Effector memory CD8-positive, alpha-beta T cell (primary cell): ENCODE measurements around the gene SPON1.
"Not testable (repeated sequence)": the region's sequence is repeated elsewhere in the genome, so short reads cannot be mapped to it uniquely, and the experiment has no call there.

Experiments used
- ATAC-seq: fragments of 150-1000 bp; cut with Tn5 transposase; replicated peaks from 2 replicates; pipeline ENCODE4 v1.10.0; 2021; ENCODE audit warnings: mild to moderate bottlenecking, moderate library complexity
- DNase-seq, 3 experiments: peaks; one replicate each; pipeline ENCODE4 v3.0.0; 2021
- H3K27ac Mint-ChIP-seq, 2 donors: one replicate each; pipeline ENCODE4 v1.8.0; 2022; ENCODE audit warnings: mild to moderate bottlenecking in 2 of 2, mixed read lengths in 2 of 2, moderate library complexity in 2 of 2
- H3K27me3 Mint-ChIP-seq, 2 donors: one replicate each; pipeline ENCODE4 v1.8.0; 2022; ENCODE audit warnings: mixed read lengths in 2 of 2
- H3K36me3 Mint-ChIP-seq: one replicate; pipeline ENCODE4 v1.8.0; 2022; ENCODE audit warnings: mild to moderate bottlenecking, moderate library complexity, mixed read lengths; ENCODE audit not compliant: insufficient read depth
- H3K4me1 Mint-ChIP-seq, 2 donors: one replicate each; pipeline ENCODE4 v1.8.0; 2022; ENCODE audit warnings: low read depth in 2 of 2, mixed read lengths in 2 of 2
- H3K4me3 Mint-ChIP-seq, 2 donors: one replicate each; pipeline ENCODE4 v1.8.0; 2022; ENCODE audit warnings: mild to moderate bottlenecking in 2 of 2, mixed read lengths in 2 of 2, moderate library complexity in 2 of 2
- H3K9me3 Mint-ChIP-seq, 2 donors: one replicate each; pipeline ENCODE4 v1.8.0; 2022; ENCODE audit warnings: mixed read lengths in 2 of 2

The SPON1 gene

GRCh38 chr11:14007566-14007965, 45.0 kb downstream of the SPON1 start:
- H3K4me3 Mint-ChIP-seq = no peak overlapping the region
- peaks cover 0 to under 1% of the 10 kb centered on the region in 2 donors for H3K9me3 Mint-ChIP-seq
- no peak for DNase-seq
- peaks cover 8 to 17% of the 10 kb centered on the region in 2 donors for H3K27me3 Mint-ChIP-seq
- H3K27ac Mint-ChIP-seq = no peak overlapping the region
- ATAC-seq = no peak
- no peaks in the 10 kb centered on the region for H3K4me1 Mint-ChIP-seq
- H3K36me3 Mint-ChIP-seq = no peaks in the 10 kb centered on the region

DNA sequence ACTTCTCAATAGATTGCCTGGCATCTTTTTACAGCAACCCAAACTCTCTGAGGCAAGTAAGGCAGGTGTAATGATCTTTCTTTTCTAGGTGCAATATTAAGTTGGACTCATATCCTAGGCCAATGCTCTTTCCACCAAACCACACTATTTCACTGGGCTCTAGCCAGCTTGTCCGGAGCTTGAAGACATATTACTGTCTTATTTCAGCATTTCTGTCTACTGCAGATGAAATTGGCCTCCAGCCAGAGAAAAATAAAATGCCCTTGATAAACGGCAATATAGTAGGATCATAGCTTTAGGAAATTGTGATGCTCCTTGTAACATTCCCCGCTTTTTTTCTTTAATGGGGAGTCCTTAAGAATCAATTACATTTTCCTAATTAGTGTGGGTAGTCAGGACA, 48.1 kb downstream of the SPON1 start:
- H3K36me3 Mint-ChIP-seq = no peaks in the 10 kb centered on the region
- ATAC-seq (no peak), DNase-seq (no peak)
- peaks cover 7 to 8% of the 10 kb centered on the region in 2 donors for H3K27me3 Mint-ChIP-seq
- no peak overlapping the region for H3K27ac Mint-ChIP-seq
- no peaks in the 10 kb centered on the region for H3K4me1 Mint-ChIP-seq
- no peaks in the 10 kb centered on the region for H3K9me3 Mint-ChIP-seq
- no peak overlapping the region for H3K4me3 Mint-ChIP-seq

- no peaks in the 10 kb centered on the region for H3K4me1 Mint-ChIP-seq
- DNase-seq (no peak), ATAC-seq (no peak)
- H3K27me3 Mint-ChIP-seq = no peaks in the 10 kb centered on the region
- no peak overlapping the region for H3K4me3 Mint-ChIP-seq
- no peaks in the 10 kb centered on the region for H3K36me3 Mint-ChIP-seq
- H3K27ac Mint-ChIP-seq = no peak overlapping the region
- H3K9me3 Mint-ChIP-seq = no peaks in the 10 kb centered on the region
These were observed 50.3 kb downstream of the SPON1 start for GRCh38 chr11:14012846-14013245.

DNA sequence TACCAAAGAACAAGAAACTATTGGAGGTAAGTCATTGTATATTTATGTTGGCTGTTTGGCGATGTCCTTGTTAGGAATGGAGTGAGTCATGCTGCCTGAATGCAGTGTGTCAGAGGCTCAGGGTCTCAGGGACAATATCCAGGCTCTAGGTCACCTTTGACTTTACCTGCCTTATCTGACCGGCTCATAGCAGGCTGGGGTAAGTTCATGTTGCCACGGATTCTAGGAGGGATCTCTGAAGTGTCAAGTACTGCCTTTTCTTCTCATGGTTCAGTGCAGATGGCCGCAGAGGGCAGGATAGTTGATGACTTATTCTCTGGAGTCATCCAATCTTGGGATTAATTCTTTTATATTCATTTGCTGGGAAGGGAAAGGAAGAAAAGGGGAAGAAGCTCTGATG, 53.2 kb downstream of the SPON1 start:
- Mint-ChIP-seq H3K27me3 (peaks cover 0 to 8% of the 10 kb centered on the region in 2 donors), H3K4me3 (no peak overlapping the region), H3K27ac (no peak overlapping the region), H3K4me1 (no peaks in the 10 kb centered on the region), H3K9me3 (no peaks in the 10 kb centered on the region), H3K36me3 (no peaks in the 10 kb centered on the region)
- ATAC-seq (no peak), DNase-seq (no peak)

DNA sequence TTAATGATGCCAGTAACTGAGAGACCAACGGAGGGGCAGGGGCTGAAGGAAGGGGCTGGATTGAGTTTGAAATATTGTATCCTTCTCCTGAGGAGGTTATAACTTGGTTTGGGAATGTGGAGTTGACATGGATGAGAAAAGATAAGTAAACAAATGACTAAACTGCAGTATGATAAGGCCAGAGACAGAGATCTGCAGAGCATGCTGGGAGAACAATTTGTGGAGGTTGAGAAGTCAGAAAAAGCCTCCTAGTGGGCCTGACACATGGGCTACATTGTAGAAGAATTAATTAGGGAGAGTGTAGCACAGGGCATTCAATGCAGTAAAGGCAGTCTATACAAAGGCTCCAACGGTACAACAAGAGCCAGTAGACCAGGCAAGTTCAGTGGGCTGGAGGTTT, 55.9 kb downstream of the SPON1 start:
- Mint-ChIP-seq H3K4me3 (no peak overlapping the region), H3K9me3 (no peaks in the 10 kb centered on the region), H3K27ac (no peak overlapping the region), H3K4me1 (no peaks in the 10 kb centered on the region), H3K27me3 (peaks cover 10 to 16% of the 10 kb centered on the region in 2 donors), H3K36me3 (no peaks in the 10 kb centered on the region)
- no peak for ATAC-seq
- no peak for DNase-seq

DNA sequence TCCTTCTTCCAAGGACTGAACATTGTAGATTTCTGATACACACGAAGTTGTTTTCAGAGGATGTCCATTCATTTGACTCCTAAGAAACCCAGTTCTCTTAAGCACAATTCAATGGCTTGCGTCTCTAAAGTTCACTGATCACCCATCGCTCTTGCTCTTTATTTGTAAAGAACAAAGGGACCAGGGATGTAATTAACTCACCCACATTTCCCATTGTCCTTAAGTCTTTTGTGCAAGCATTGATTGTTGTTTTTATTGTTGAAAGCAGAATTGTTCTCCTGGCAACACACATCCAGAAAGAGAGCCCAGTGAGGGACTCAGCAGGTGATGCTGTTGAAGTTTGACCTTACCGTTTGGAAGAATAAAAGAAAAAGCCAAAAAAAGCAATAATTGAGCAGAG, 59.2 kb downstream of the SPON1 start:
- H3K4me3 Mint-ChIP-seq = no peak overlapping the region
- H3K9me3 Mint-ChIP-seq = no peaks in the 10 kb centered on the region
- H3K36me3 Mint-ChIP-seq = no peaks in the 10 kb centered on the region
- no peaks in the 10 kb centered on the region for H3K4me1 Mint-ChIP-seq
- ATAC-seq (no peak), DNase-seq (no peak)
- peaks cover 35 to 43% of the 10 kb centered on the region in 2 donors for H3K27me3 Mint-ChIP-seq
- H3K27ac Mint-ChIP-seq = no peak overlapping the region

DNA sequence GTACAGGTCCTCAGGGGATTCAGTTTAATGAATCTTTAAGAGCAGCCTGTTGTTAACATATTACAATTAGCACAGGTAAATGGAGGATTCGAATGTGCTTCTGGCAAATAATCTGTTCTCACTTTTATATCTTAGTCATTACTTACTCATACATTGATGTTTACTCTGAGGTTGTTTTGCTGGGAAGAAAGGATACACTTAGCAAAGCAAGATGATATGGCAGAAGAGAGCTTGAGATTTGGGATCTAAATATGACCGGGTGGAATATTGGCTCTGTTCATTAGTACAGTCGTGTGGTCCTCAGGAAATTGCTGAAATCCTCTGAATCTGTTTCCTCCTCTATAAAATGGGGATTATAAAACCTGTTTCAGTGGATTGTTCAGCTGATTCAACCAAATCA, 59.7 kb downstream of the SPON1 start:
- ATAC-seq (no peak), DNase-seq (no peak)
- Mint-ChIP-seq H3K9me3 (no peaks in the 10 kb centered on the region), H3K27me3 (peaks cover 40 to 48% of the 10 kb centered on the region in 2 donors), H3K4me1 (no peaks in the 10 kb centered on the region), H3K27ac (no peak overlapping the region), H3K36me3 (no peaks in the 10 kb centered on the region), H3K4me3 (no peak overlapping the region)

GRCh38 chr11:14022821-14023220, 60.3 kb downstream of the SPON1 start:
- DNase-seq = no peak
- no peaks in the 10 kb centered on the region for H3K36me3 Mint-ChIP-seq
- no peak overlapping the region for H3K4me3 Mint-ChIP-seq
- H3K9me3 Mint-ChIP-seq = no peaks in the 10 kb centered on the region
- no peak for ATAC-seq
- no peaks in the 10 kb centered on the region for H3K4me1 Mint-ChIP-seq
- peaks cover 46 to 48% of the 10 kb centered on the region in 2 donors for H3K27me3 Mint-ChIP-seq
- H3K27ac Mint-ChIP-seq = no peak overlapping the region

- no peaks in the 10 kb centered on the region for H3K9me3 Mint-ChIP-seq
- H3K36me3 Mint-ChIP-seq = no peaks in the 10 kb centered on the region
- no peak for DNase-seq
- peaks cover 0 to 2% of the 10 kb centered on the region in 2 donors for H3K4me1 Mint-ChIP-seq
- no peak for ATAC-seq
- peaks cover 60 to 71% of the 10 kb centered on the region in 2 donors for H3K27me3 Mint-ChIP-seq
- no peak overlapping the region for H3K4me3 Mint-ChIP-seq
- H3K27ac Mint-ChIP-seq = no peak overlapping the region
These were observed 64.4 kb downstream of the SPON1 start for GRCh38 chr11:14026961-14027360.

DNA sequence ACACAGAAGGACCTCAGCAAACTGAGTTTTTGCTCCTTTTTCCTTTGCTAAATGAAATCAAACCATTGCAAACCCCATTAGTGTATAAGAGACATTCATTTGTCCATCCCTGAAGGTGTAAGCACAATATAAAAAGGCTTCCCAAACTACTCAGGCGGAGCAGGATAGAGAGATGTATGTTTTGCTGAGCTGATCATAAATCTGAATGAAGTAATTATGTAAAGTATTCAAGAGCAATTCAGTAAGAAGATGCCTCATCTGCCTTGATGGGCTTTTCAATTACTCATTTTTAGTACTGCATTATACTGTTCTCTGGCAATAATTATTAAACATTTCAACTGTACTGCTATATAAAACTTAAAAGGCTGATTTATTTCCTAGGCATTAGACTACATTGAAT, 65.0 kb downstream of the SPON1 start:
- Mint-ChIP-seq H3K9me3 (no peaks in the 10 kb centered on the region), H3K27me3 (peaks cover 63 to 72% of the 10 kb centered on the region in 2 donors), H3K36me3 (no peaks in the 10 kb centered on the region), H3K4me1 (peaks cover 0 to 2% of the 10 kb centered on the region in 2 donors), H3K27ac (no peak overlapping the region), H3K4me3 (no peak overlapping the region)
- DNase-seq = no peak
- no peak for ATAC-seq

DNA sequence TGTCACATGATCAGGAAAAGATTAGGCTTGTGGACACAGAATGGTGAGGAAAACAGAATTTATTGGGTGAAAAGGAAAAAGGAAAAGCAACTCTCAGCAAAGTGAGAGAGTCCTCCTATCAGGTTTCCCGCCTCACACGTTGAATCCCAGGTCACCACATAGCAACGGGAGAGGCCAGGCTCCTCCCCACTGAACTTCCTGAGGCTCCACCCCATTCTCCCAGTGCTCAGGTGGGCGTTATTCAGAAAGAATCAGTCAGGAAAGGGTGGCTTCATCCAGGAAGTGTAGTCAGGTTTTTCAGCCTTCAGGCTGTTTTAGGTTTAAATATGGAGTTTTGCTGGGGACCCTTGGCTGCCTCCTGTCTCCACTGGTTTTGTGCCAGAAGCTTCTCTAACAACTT, 66.9 kb downstream of the SPON1 start:
- Mint-ChIP-seq H3K27ac (no peak overlapping the region), H3K36me3 (no peaks in the 10 kb centered on the region), H3K4me3 (no peak overlapping the region), H3K4me1 (peaks cover 0 to 2% of the 10 kb centered on the region in 2 donors), H3K9me3 (no peaks in the 10 kb centered on the region), H3K27me3 (peaks cover 58 to 61% of the 10 kb centered on the region in 2 donors)
- ATAC-seq (no peak), DNase-seq (no peak)

DNA sequence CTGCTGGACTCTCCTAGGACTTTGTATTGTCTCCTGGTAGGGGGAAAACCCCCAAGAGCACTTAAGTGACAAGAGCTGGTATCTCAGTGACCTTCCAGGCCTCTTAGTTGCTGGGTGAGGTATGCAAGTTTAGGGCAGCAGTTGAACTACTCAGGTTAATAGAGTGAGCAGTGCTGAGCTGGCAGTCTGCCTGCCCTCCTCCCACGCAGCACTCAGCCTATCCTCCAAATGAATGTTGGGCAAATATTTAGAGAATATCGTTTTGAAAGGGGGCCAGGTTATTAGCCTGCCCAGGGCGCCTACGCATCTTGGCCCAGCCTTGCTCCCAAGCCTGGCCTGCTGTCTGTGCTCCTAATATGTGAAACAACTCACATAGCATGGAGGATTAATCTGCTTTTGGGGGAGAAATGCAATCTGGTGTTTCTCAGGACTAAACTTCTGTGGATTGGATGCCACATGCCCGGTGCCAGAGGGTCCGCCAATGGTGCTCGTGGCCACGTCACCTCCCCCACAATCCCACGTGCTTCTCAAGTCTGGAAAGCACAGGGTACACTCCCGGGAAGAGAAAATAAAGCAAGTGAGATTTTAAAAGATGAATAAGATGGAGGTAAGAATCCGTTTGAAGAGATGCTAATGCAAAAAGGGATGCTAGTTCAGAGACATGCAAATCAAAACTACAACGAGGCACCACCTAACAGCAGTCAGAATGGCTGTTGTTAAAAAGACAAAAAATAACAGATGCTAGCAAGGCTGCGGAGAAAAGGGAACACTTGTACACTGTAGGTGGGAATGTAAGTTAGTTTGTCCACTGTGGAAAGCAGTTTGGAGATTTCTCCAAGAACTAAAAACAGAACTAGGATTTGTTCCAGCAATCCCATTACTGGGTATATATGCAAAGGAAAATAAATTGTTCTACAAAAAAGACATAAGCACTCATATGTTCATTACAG, 67.7 kb downstream of the SPON1 start:
- H3K9me3 Mint-ChIP-seq = no peaks in the 10 kb centered on the region
- H3K27me3 Mint-ChIP-seq = peaks cover 50 to 61% of the 10 kb centered on the region in 2 donors
- ATAC-seq (no peak), DNase-seq (no peak)
- H3K27ac Mint-ChIP-seq = no peak overlapping the region
- H3K4me1 Mint-ChIP-seq = peaks cover 0 to 2% of the 10 kb centered on the region in 2 donors
- no peak overlapping the region for H3K4me3 Mint-ChIP-seq
- H3K36me3 Mint-ChIP-seq = no peaks in the 10 kb centered on the region

- DNase-seq, H3K4me3 Mint-ChIP-seq, H3K4me1 Mint-ChIP-seq, H3K27ac Mint-ChIP-seq, H3K9me3 Mint-ChIP-seq, H3K36me3 Mint-ChIP-seq: not testable (repeated sequence)
- ATAC-seq = peak; percentile 54
- peaks cover 10 to 27% of the 10 kb centered on the region in 2 donors for H3K27me3 Mint-ChIP-seq
These were observed 73.0 kb downstream of the SPON1 start for GRCh38 chr11:14035526-14035925.

DNA sequence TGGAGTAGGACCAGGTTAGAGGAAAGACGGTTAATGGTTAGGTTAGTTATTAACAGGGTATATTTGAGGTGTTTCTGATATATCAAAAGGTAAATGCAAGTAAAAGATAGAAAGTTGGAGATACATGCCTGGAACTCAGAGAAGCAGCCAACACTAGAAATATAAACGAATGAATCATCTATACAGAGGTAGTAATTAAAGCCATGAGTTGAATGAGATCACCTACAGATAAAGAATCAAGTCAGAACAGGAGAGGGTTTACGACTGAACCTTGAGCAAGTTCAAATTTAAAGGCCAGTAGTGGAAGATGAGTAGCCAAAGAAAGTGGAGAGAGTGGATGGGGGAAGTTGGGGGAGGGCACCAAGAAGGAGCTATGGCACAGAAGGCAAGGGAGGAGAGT, 73.9 kb downstream of the SPON1 start:
- Mint-ChIP-seq H3K4me1 (no peaks in the 10 kb centered on the region), H3K27me3 (peaks cover 6 to 18% of the 10 kb centered on the region in 2 donors), H3K27ac (no peak overlapping the region), H3K9me3 (no peaks in the 10 kb centered on the region), H3K4me3 (no peak overlapping the region), H3K36me3 (no peaks in the 10 kb centered on the region)
- DNase-seq (no peak), ATAC-seq (no peak)
